ENCODE measurements around the gene ONECUT3. TPM values are rescaled to one million over a fixed set of nuclear protein-coding genes. Genes with fewer than 3 reads are reported as not detected.

ONECUT3 gene
- total RNA-seq, 1 experiment from 2014 or later: not detected

GRCh38 chr19:1774989-1775772 lies 21.9 kb downstream of the ONECUT3 start:
- TF ChIP-seq EZH2 (IDR thresholded peaks at IDR 0.05; ENCODE audit: borderline replicate concordance, low read depth, low read length, poor library complexity, severe bottlenecking) (no peak), CTCF (conservative IDR thresholded peaks at IDR 0.05; ENCODE audit: low read depth, low read length) (peak; percentile 57)

GRCh38 chr19:1775951-1776605 lies 22.8 kb downstream of the ONECUT3 start:
- peak; percentile 91 for TF ChIP-seq EZH2 (IDR thresholded peaks at IDR 0.05; ENCODE audit: borderline replicate concordance, low read depth, low read length, poor library complexity, severe bottlenecking)
- no peak for TF ChIP-seq CTCF (conservative IDR thresholded peaks at IDR 0.05; ENCODE audit: low read depth, low read length)
- Histone ChIP-seq H3K4me1 (ENCODE audit: insufficient read depth, low read length, poor library complexity, severe bottlenecking) (peaks cover 6% of the 10 kb centered on the region), H3K27ac (ENCODE audit: low read depth, low read length, poor library complexity, severe bottlenecking) (no peak overlapping the region), H3K9me3 (ENCODE audit: low read depth, low read length, poor library complexity, severe bottlenecking) (peaks cover 13% of the 10 kb centered on the region), H3K36me3 (ENCODE audit: insufficient read depth, low read length, poor library complexity, severe bottlenecking) (no peaks in the 10 kb centered on the region), H3K27me3 (replicated peaks; ENCODE audit: insufficient read depth, low read depth, low read length, poor library complexity) (peaks cover 70% of the 10 kb centered on the region), H3K4me3 (ENCODE audit: low read depth, low read length, poor library complexity, severe bottlenecking) (no peak overlapping the region)
- BruUV-seq (replicated peaks): no TSS peak
- ChIA-PET POLR2A (ENCODE audit: low non-redundant PET) (no interaction called here), CTCF (interaction anchor here (0.6 kb wide), 1 partner anchor 14 kb away, joined by 5 read pairs; no protein-coding TSS in a partner anchor)
- intact Hi-C loops (cut with micrococcal nuclease; ENCODE audit: unreplicated experiment): no loop called here
- DNase-seq (ENCODE audit: low spot score): no peak

More at GRCh38 chr19:1774989-1775772, 21.9 kb downstream of the ONECUT3 start:
- intact Hi-C loops (cut with micrococcal nuclease; ENCODE audit: unreplicated experiment): no loop called here
- peaks cover 22% of the 10 kb centered on the region for H3K9me3 ChIP-seq (ENCODE audit: low read depth, low read length, poor library complexity, severe bottlenecking)
- peaks cover 71% of the 10 kb centered on the region for H3K27me3 ChIP-seq (replicated peaks; ENCODE audit: insufficient read depth, low read depth, low read length, poor library complexity)
- no peak overlapping the region for H3K4me3 ChIP-seq (ENCODE audit: low read depth, low read length, poor library complexity, severe bottlenecking)
- BruUV-seq (replicated peaks): no TSS peak
- H3K27ac ChIP-seq (ENCODE audit: low read depth, low read length, poor library complexity, severe bottlenecking): no peak overlapping the region
- CTCF ChIA-PET: no interaction called here
- POLR2A ChIA-PET (ENCODE audit: low non-redundant PET): no interaction called here
- DNase-seq (ENCODE audit: low spot score): no peak
- H3K36me3 ChIP-seq (ENCODE audit: insufficient read depth, low read length, poor library complexity, severe bottlenecking): no peaks in the 10 kb centered on the region
- peaks cover 6% of the 10 kb centered on the region for H3K4me1 ChIP-seq (ENCODE audit: insufficient read depth, low read length, poor library complexity, severe bottlenecking)

GRCh38 chr19:1776606-1777147 lies 23.4 kb downstream of the ONECUT3 start:
- no peaks in the 10 kb centered on the region for H3K36me3 ChIP-seq (ENCODE audit: insufficient read depth, low read length, poor library complexity, severe bottlenecking)
- intact Hi-C loops (cut with micrococcal nuclease; ENCODE audit: unreplicated experiment): no loop called here
- H3K4me3 ChIP-seq (ENCODE audit: low read depth, low read length, poor library complexity, severe bottlenecking): no peak overlapping the region
- ChIA-PET CTCF (no interaction called here), POLR2A (ENCODE audit: low non-redundant PET) (no interaction called here)
- no peak overlapping the region for H3K27ac ChIP-seq (ENCODE audit: low read depth, low read length, poor library complexity, severe bottlenecking)
- TF ChIP-seq CTCF (conservative IDR thresholded peaks at IDR 0.05; ENCODE audit: low read depth, low read length): no peak
- TF ChIP-seq EZH2 (IDR thresholded peaks at IDR 0.05; ENCODE audit: borderline replicate concordance, low read depth, low read length, poor library complexity, severe bottlenecking): no peak
- DNase-seq (ENCODE audit: low spot score): no peak
- peaks cover 70% of the 10 kb centered on the region for H3K27me3 ChIP-seq (replicated peaks; ENCODE audit: insufficient read depth, low read depth, low read length, poor library complexity)
- H3K4me1 ChIP-seq (ENCODE audit: insufficient read depth, low read length, poor library complexity, severe bottlenecking): peaks cover 6% of the 10 kb centered on the region
- H3K9me3 ChIP-seq (ENCODE audit: low read depth, low read length, poor library complexity, severe bottlenecking): peaks cover 9% of the 10 kb centered on the region
- no TSS peak for BruUV-seq (replicated peaks)
